GM18507 (cell line): ENCODE data around the gene ZNF654.
"Not testable (repeated sequence)": the region's sequence is repeated elsewhere in the genome, so short reads cannot be mapped to it uniquely, and the experiment has no call there.

ENCODE experiments used
- DNase-seq: peaks from one replicate; pipeline ENCODE4 v3.0.0; 2011; ENCODE audit warnings: low read depth; ENCODE audit not compliant: insufficient read length; ENCODE audit errors: extremely low spot score
- FAIRE-seq: peaks from 2 replicates; lab custom pipeline; 2011; peaks lifted over from hg19 to GRCh38; lab: Jason Lieb, UNC

ZNF654 gene

GRCh38 chr3:88182165-88182918 is 123.3 kb downstream of the ZNF654 start:
- not testable (repeated sequence) for DNase-seq, FAIRE-seq

- FAIRE-seq (no peak), DNase-seq (no peak)
These were observed 129.4 kb downstream of the ZNF654 start for GRCh38 chr3:88188436-88188835.

GRCh38 chr3:88189361-88189810 is 130.3 kb downstream of the ZNF654 start:
- DNase-seq (no peak), FAIRE-seq (peak; percentile 47)

- FAIRE-seq (no peak), DNase-seq (no peak)
These were observed 132.9 kb downstream of the ZNF654 start for GRCh38 chr3:88191872-88192409.

- no peak for FAIRE-seq
- DNase-seq: no peak
These were observed 133.6 kb downstream of the ZNF654 start for GRCh38 chr3:88192631-88193030.
